Gastrocnemius medialis (tissue), 4 donors: ENCODE results near the gene POLR1F. TPM values are rescaled to one million over a fixed set of nuclear protein-coding genes. Genes with fewer than 3 reads are reported as not detected.

ENCODE experiments used
- ATAC-seq, 2 donors: fragments of 150-250 bp; one replicate each; pipeline ENCODE4 v1.9.1; 2016
- DNase-seq, 2 donors: peaks; one replicate each; pipeline ENCODE4 v3.0.0-alpha.2; 2019
- H3K27ac ChIP-seq, 4 donors: fragments of 200-600 bp; sonication (generic); 1 replicate in 1 of 4; 2 replicates in 3 of 4; pipeline ENCODE4 v1.5.1; 2016 to 2018; ENCODE audit warnings: mild to moderate bottlenecking in 2 of 4, moderate library complexity in 1 of 4
- H3K27me3 ChIP-seq, 3 donors: fragments of 200-600 bp; sonication (generic) in 2 of 3; 1 replicate in 1 of 3; 2 replicates in 2 of 3; pipeline versions ENCODE4 v1.5.1 to v1.6.0; 2016 to 2019; ENCODE audit warnings: mild to moderate bottlenecking in 1 of 3, moderate library complexity in 1 of 3
- H3K36me3 ChIP-seq, 2 donors: fragments of 200-600 bp; sonication (generic) in 1 of 2; one replicate each; pipeline ENCODE4 v1.5.1; 2017 to 2018
- H3K4me1 ChIP-seq, 2 donors: fragments of 200-600 bp; sonication (generic) in 1 of 2; one replicate each; pipeline ENCODE4 v1.5.1; 2016 to 2017; ENCODE audit warnings: mild to moderate bottlenecking in 2 of 2
- H3K4me3 ChIP-seq, 4 donors: fragments of 200-600 bp; sonication (generic) in 3 of 4; 1 replicate in 1 of 4; 2 replicates in 3 of 4; pipeline ENCODE4 v1.5.1; 2016 to 2019; ENCODE audit warnings: mild to moderate bottlenecking in 2 of 4
- H3K9me3 ChIP-seq, 3 donors: fragments of 200-600 bp; sonication (generic) in 2 of 3; 1 replicate in 1 of 3; 2 replicates in 2 of 3; pipeline ENCODE4 v1.5.1; 2016 to 2019
- POLR2A ChIP-seq, 2 donors: fragments of 450-650 bp; IDR thresholded peaks; one replicate each; pipeline ENCODE4 v1.6.1; 2017; ENCODE audit warnings: antibody characterized with exemption in 2 of 2, mild to moderate bottlenecking in 2 of 2, moderate library complexity in 2 of 2
- in situ Hi-C, 4 donors: fragments of 200-750 bp; cut with MboI; loops; one replicate each; pipeline versions ENCODE4 v1.15.0 to v1.8.0; 2017; ENCODE audit warnings: low sequenced_read_pairs in 4 of 4
- intact Hi-C: fragments of 100-400 bp; cut with DNase I; formaldehyde crosslinking; loops from one replicate; pipeline ENCODE4 v1.15.1; 2023; ENCODE audit warnings: low total_unique reads
- total RNA-seq, 4 donors: library from RNA; depleted of rRNA; stranded (reverse); fragments of >200 nt; gene quantifications; one replicate each; pipeline versions ENCODE4 v1.1.0 to v1.2.3, GENCODE V29; 2016
- TF ChIP-seq, protein P1 (sequence below), 5 experiments: fragments of 450-650 bp in 3 of 5; fragments of 200-600 bp in 2 of 5; sonication (generic) in 2 of 5; IDR thresholded peaks in 4 of 5; conservative IDR thresholded peaks in 1 of 5; 1 replicate in 4 of 5; 2 replicates in 1 of 5; pipeline ENCODE4 v1.5.1; 2016 to 2019; ENCODE audit warnings: antibody characterized with exemption in 5 of 5, mild to moderate bottlenecking in 3 of 5, moderate library complexity in 3 of 5

POLR1F gene
- total RNA-seq, 4 donors from 2014 or later: 8.0 to 18.0 (median 9.2) TPM

DNA sequence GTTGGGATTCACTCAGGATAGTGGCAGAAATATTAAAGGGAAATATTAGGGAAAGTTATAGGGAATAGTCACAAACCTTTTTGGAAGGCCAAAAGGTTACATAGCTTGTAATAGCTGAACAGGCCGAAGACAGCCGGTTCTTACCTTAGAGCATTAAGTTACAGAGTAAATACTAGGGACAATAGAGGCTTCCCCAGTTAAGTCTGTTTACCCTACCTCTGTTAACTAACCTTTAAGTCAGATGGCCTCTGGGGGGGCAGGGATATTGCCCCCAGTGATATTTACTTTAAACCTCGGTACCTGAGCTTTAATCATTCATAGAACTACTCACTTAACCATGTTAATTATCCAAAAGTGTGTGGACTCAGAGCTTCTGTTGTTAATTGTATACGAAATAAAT, 7.4 kb downstream of the POLR1F start:
- in situ Hi-C loops: no loop called here

DNA sequence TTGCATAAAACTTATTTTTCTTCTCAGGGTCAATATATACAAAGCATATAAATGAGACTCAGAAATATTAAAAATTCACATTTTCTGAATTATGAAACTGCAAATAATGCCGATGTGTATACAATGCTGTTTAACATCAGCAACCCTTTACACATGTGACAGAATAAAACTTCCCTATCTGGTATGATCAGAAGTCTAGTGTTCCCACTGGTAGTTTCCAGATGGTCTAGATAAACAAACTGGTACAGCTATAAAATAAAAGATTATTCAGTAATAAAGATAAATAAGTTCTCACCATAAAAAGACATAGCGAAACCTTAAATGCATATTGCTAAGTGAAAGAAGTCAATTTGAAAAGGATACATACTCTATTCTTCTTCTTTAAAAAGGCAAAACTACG, 7.9 kb downstream of the POLR1F start:
- Histone ChIP-seq H3K4me3 (no peak overlapping the region), H3K4me1 (no peaks in the 10 kb centered on the region), H3K36me3 (peaks cover 0 to 17% of the 10 kb centered on the region in 2 donors), H3K9me3 (no peaks in the 10 kb centered on the region), H3K27ac (no peak overlapping the region), H3K27me3 (no peaks in the 10 kb centered on the region)
- in situ Hi-C loops (no loop called here), intact Hi-C loops (no loop called here)
- TF ChIP-seq POLR2A (IDR thresholded peaks at IDR 0.05): no peak
- TF ChIP-seq, protein P1, sequence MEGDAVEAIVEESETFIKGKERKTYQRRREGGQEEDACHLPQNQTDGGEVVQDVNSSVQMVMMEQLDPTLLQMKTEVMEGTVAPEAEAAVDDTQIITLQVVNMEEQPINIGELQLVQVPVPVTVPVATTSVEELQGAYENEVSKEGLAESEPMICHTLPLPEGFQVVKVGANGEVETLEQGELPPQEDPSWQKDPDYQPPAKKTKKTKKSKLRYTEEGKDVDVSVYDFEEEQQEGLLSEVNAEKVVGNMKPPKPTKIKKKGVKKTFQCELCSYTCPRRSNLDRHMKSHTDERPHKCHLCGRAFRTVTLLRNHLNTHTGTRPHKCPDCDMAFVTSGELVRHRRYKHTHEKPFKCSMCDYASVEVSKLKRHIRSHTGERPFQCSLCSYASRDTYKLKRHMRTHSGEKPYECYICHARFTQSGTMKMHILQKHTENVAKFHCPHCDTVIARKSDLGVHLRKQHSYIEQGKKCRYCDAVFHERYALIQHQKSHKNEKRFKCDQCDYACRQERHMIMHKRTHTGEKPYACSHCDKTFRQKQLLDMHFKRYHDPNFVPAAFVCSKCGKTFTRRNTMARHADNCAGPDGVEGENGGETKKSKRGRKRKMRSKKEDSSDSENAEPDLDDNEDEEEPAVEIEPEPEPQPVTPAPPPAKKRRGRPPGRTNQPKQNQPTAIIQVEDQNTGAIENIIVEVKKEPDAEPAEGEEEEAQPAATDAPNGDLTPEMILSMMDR (IDR thresholded peaks at IDR 0.05 in 4 of 5, conservative IDR thresholded peaks at IDR 0.05 in 1 of 5): no peak
- DNase-seq: no peak
- ATAC-seq: no peak

More for the DNA sequence above, 7.4 kb downstream of the POLR1F start:
- no peak for DNase-seq
- TF ChIP-seq, protein P1 (IDR thresholded peaks at IDR 0.05 in 4 of 5, conservative IDR thresholded peaks at IDR 0.05 in 1 of 5): no peak
- no peak for TF ChIP-seq POLR2A (IDR thresholded peaks at IDR 0.05)
- intact Hi-C loops: no loop called here
- H3K4me1 ChIP-seq: no peaks in the 10 kb centered on the region
- H3K9me3 ChIP-seq: no peaks in the 10 kb centered on the region
- no peaks in the 10 kb centered on the region for H3K27me3 ChIP-seq
- peaks cover 0 to 17% of the 10 kb centered on the region in 2 donors for H3K36me3 ChIP-seq
- no peak overlapping the region for H3K4me3 ChIP-seq
- no peak for ATAC-seq
- H3K27ac ChIP-seq: no peak overlapping the region

DNA sequence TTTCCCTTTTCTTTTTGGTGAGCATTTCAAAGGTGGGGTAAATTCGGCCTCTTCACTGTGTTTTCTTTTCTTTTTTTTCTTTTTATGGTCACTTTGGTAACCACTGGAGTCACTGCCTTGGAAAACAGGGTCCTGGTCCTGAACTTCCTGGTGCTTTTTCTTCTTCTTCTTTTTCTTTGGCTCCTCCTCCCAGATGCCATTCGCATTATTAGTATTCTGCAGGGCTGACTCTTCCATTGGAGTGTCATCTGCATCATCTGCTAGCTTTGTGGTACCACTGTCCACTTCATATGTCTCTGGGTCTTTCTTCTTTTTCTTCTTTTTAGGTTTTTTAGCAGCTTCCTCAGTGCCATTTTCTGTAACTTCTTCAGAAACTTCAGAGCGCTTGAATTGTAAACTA, 10.5 kb downstream of the POLR1F start:
- Histone ChIP-seq H3K27ac (no peak overlapping the region), H3K4me1 (no peaks in the 10 kb centered on the region), H3K27me3 (no peaks in the 10 kb centered on the region), H3K9me3 (no peaks in the 10 kb centered on the region), H3K36me3 (peaks cover 0 to 13% of the 10 kb centered on the region in 2 donors), H3K4me3 (no peak overlapping the region)
- ATAC-seq (no peak), DNase-seq (no peak)
- intact Hi-C loops (no loop called here), in situ Hi-C loops (no loop called here)
- no peak for TF ChIP-seq POLR2A (IDR thresholded peaks at IDR 0.05)
- TF ChIP-seq, protein P1 (IDR thresholded peaks at IDR 0.05 in 4 of 5, conservative IDR thresholded peaks at IDR 0.05 in 1 of 5): no peak

DNA sequence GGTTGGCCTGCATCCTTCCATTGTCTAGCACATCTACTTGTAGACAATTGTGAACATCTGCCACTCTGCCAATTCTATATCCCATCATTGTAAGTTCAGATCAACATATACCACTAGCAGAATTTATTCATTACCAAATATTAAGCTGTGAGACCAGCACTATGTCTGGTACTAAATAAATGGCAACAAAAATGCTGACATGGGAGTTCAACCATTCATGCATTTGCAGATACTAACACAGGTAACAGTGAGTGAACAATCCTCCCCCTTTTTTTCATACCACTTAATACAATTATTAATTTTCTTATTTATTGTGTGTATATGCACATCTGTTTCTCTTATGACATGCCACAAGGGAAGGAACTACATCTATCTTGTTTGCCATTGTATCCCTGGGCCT, 11.9 kb downstream of the POLR1F start:
- Histone ChIP-seq H3K27ac (no peak overlapping the region), H3K4me3 (no peak overlapping the region), H3K9me3 (no peaks in the 10 kb centered on the region), H3K4me1 (no peaks in the 10 kb centered on the region), H3K27me3 (no peaks in the 10 kb centered on the region), H3K36me3 (peaks cover 0 to 12% of the 10 kb centered on the region in 2 donors)
- ATAC-seq (no peak), DNase-seq (no peak)
- TF ChIP-seq, protein P1 (IDR thresholded peaks at IDR 0.05 in 4 of 5, conservative IDR thresholded peaks at IDR 0.05 in 1 of 5): no peak
- no peak for TF ChIP-seq POLR2A (IDR thresholded peaks at IDR 0.05)
- in situ Hi-C loops (no loop called here), intact Hi-C loops (no loop called here)
